Rectal smooth muscle tissue (tissue), 1 donor: Measurements from ENCODE around the gene FKBP2.

Source experiments
- H3K27ac ChIP-seq: one replicate; pipeline ENCODE4 v1.7.0; 2013; ENCODE audit warnings: low read depth, low read length, inconsistent platforms
- H3K27me3 ChIP-seq: one replicate; pipeline ENCODE4 v1.7.0; 2013; ENCODE audit warnings: low read length; ENCODE audit not compliant: control insufficient read depth, insufficient read depth
- H3K36me3 ChIP-seq: one replicate; pipeline ENCODE4 v1.7.0; 2013; ENCODE audit warnings: low read length; ENCODE audit not compliant: control insufficient read depth, insufficient read depth
- H3K4me1 ChIP-seq: one replicate; pipeline ENCODE4 v1.7.0; 2013; ENCODE audit warnings: low read length; ENCODE audit not compliant: control insufficient read depth, insufficient read depth
- H3K4me3 ChIP-seq: one replicate; pipeline ENCODE4 v1.7.0; 2013; ENCODE audit warnings: low read length
- H3K9ac ChIP-seq: one replicate; pipeline ENCODE4 v1.7.0; 2013; ENCODE audit warnings: low read length

Gene FKBP2

GRCh38 chr11:64258946-64259532 is 18.1 kb downstream of the FKBP2 start:
- no peak overlapping the region for H3K4me3 ChIP-seq
- H3K27ac ChIP-seq, result no peak overlapping the region
- H3K4me1 ChIP-seq, result no peaks in the 10 kb centered on the region
- H3K27me3 ChIP-seq, result no peaks in the 10 kb centered on the region
- H3K36me3 ChIP-seq, result peaks cover 31% of the 10 kb centered on the region
- no peak overlapping the region for H3K9ac ChIP-seq

GRCh38 chr11:64259533-64260067 is 18.7 kb downstream of the FKBP2 start:
- no peak overlapping the region for H3K27ac ChIP-seq
- no peaks in the 10 kb centered on the region for H3K27me3 ChIP-seq
- H3K36me3 ChIP-seq, result peaks cover 36% of the 10 kb centered on the region
- H3K4me1 ChIP-seq, result no peaks in the 10 kb centered on the region
- H3K9ac ChIP-seq, result no peak overlapping the region
- no peak overlapping the region for H3K4me3 ChIP-seq

GRCh38 chr11:64260147-64260708 is 19.3 kb downstream of the FKBP2 start:
- H3K36me3 ChIP-seq, result peaks cover 37% of the 10 kb centered on the region
- H3K4me1 ChIP-seq, result no peaks in the 10 kb centered on the region
- H3K9ac ChIP-seq, result no peak overlapping the region
- no peaks in the 10 kb centered on the region for H3K27me3 ChIP-seq
- no peak overlapping the region for H3K4me3 ChIP-seq
- no peak overlapping the region for H3K27ac ChIP-seq

- Histone ChIP-seq H3K36me3 (peaks cover 40% of the 10 kb centered on the region), H3K9ac (no peak overlapping the region), H3K4me1 (no peaks in the 10 kb centered on the region), H3K27ac (no peak overlapping the region), H3K27me3 (no peaks in the 10 kb centered on the region), H3K4me3 (no peak overlapping the region)
Measured at GRCh38 chr11:64261556-64262080, 20.7 kb downstream of the FKBP2 start.

- H3K27me3 ChIP-seq, result no peaks in the 10 kb centered on the region
- no peak overlapping the region for H3K9ac ChIP-seq
- H3K27ac ChIP-seq, result no peak overlapping the region
- no peak overlapping the region for H3K4me3 ChIP-seq
- no peaks in the 10 kb centered on the region for H3K4me1 ChIP-seq
- peaks cover 38% of the 10 kb centered on the region for H3K36me3 ChIP-seq
Measured at GRCh38 chr11:64262271-64263002, 21.5 kb downstream of the FKBP2 start.

GRCh38 chr11:64263021-64263946 is 22.4 kb downstream of the FKBP2 start:
- Histone ChIP-seq H3K9ac (no peak overlapping the region), H3K27me3 (no peaks in the 10 kb centered on the region), H3K4me3 (no peak overlapping the region), H3K4me1 (peaks cover 2% of the 10 kb centered on the region), H3K36me3 (peaks cover 38% of the 10 kb centered on the region), H3K27ac (no peak overlapping the region)

GRCh38 chr11:64263947-64264317 is 23.0 kb downstream of the FKBP2 start:
- peaks cover under 1% of the 10 kb centered on the region for H3K27me3 ChIP-seq
- peaks cover 8% of the 10 kb centered on the region for H3K4me1 ChIP-seq
- no peak overlapping the region for H3K4me3 ChIP-seq
- H3K36me3 ChIP-seq, result peaks cover 35% of the 10 kb centered on the region
- H3K27ac ChIP-seq, result no peak overlapping the region
- no peak overlapping the region for H3K9ac ChIP-seq

- no peak overlapping the region for H3K9ac ChIP-seq
- H3K4me3 ChIP-seq, result no peak overlapping the region
- H3K36me3 ChIP-seq, result peaks cover 32% of the 10 kb centered on the region
- peaks cover 2% of the 10 kb centered on the region for H3K27me3 ChIP-seq
- H3K27ac ChIP-seq, result no peak overlapping the region
- peaks cover 9% of the 10 kb centered on the region for H3K4me1 ChIP-seq
Measured at GRCh38 chr11:64264371-64264852, 23.5 kb downstream of the FKBP2 start.

GRCh38 chr11:64265176-64266160 is 24.6 kb downstream of the FKBP2 start:
- no peak overlapping the region for H3K9ac ChIP-seq
- no peak overlapping the region for H3K4me3 ChIP-seq
- H3K27ac ChIP-seq, result no peak overlapping the region
- peaks cover 9% of the 10 kb centered on the region for H3K4me1 ChIP-seq
- H3K27me3 ChIP-seq, result peaks cover 2% of the 10 kb centered on the region
- peaks cover 22% of the 10 kb centered on the region for H3K36me3 ChIP-seq

GRCh38 chr11:64266339-64266738 is 25.4 kb downstream of the FKBP2 start:
- Histone ChIP-seq H3K4me3 (no peak overlapping the region), H3K9ac (no peak overlapping the region), H3K27me3 (peaks cover 2% of the 10 kb centered on the region), H3K36me3 (peaks cover 22% of the 10 kb centered on the region), H3K4me1 (peaks cover 9% of the 10 kb centered on the region), H3K27ac (no peak overlapping the region)
